NCI-H1092 treated with DMSO at 0.1 percent for 48 hours (cell line): ENCODE results near the gene MTOR.
"Not testable (repeated sequence)": the region's sequence is repeated elsewhere in the genome, so short reads cannot be mapped to it uniquely, and the experiment has no call there.

Experiments used
- DNase-seq: peaks from one replicate; lab custom pipeline; 2025; lab: John Stamatoyannopoulos, UW

The MTOR gene

DNA sequence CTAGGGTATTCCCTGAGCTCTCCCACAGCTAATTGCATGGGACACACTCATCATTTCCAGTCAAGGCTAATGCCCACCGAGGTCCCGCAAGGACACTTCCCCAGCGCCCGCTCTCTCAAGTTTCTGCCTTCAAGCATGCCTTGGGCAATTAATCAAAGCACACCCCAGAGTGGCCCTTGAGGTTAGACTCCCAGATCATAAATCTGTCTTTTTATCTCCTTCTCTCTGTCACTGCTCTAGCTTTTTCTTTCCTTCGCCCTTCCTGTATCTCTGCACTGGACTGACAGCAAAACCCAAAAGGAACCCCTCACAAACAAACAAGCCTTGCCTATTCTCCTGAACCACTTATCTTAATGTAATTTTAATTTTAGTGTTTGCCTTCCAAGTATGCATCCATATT, 154.8 kb downstream of the MTOR start:
- no peak for DNase-seq

DNA sequence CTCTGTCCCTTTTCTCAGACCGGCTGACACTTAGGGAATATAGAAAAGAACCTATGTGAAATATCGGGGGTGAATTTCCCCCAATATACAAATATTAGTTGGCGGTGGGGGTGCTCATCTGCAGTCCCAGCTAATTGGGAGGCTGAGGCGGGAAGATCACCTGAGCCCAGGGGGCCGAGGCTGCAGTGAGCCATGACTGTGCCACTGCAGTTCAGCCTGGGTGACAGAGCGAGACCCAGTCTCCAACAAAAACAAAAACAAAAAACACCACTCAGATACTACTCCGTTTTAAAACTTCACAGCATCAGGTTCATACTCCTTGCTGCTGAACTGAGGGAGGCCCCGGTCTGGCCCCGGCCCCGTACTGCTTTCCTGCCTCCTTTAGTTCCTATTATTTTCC, 156.8 kb downstream of the MTOR start:
- no peak for DNase-seq

DNA sequence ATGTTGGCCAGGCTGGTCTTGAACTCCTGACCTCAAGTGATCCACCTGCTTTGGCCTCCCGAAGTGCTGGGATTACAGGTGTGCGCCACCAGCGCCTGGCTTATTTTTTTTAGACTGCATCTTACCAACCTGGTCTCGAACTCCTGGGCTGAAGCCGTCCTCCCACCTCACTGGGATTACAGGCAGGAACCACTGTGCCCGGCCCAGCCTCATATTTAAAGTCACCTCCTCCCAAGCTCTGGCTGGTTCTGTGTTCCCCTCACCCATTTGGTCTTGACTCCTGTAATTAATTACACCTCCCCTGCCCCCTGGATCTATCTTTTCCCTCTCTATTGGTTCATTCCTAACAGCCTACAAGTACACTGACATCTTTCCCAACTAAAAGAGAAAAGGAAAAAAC, 161.0 kb downstream of the MTOR start:
- DNase-seq, result no peak

DNA sequence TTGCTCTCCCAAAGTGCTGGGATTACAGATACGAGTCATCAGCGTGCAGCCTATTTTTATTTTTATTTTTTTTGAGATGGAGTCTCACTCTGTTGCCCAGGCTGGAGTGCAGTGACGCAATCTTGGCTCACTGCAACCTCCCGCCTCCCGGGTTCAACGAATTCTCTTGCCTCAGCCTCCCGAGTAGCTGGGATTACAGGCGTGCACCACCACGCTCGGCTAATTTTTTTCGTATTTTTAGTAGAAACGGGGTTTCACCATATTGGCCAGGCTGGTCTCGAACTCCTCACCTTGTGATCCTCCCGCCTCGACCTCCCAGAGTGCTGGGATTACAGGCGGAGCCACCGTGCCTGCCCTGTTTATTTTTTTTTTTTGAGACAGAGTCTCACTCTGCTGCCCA, 161.5 kb downstream of the MTOR start:
- not testable (repeated sequence) for DNase-seq

DNA sequence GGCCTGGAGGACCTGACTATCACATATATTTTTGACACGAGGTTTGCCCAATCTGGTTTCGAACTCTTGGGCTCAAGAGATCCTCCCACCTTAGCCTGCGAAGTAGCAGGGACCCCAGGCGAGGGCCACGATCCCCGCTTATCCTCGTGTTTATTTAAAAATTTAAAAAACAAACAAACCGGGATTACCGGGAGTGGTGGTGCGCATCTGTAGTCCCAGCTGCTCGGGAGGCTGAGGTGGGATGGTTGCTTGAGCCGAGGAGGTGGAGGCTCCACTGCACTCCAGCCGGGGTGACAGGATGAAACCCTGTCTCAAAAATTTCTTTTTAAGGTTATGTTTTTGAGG, 162.2 kb downstream of the MTOR start:
- no peak for DNase-seq

DNA sequence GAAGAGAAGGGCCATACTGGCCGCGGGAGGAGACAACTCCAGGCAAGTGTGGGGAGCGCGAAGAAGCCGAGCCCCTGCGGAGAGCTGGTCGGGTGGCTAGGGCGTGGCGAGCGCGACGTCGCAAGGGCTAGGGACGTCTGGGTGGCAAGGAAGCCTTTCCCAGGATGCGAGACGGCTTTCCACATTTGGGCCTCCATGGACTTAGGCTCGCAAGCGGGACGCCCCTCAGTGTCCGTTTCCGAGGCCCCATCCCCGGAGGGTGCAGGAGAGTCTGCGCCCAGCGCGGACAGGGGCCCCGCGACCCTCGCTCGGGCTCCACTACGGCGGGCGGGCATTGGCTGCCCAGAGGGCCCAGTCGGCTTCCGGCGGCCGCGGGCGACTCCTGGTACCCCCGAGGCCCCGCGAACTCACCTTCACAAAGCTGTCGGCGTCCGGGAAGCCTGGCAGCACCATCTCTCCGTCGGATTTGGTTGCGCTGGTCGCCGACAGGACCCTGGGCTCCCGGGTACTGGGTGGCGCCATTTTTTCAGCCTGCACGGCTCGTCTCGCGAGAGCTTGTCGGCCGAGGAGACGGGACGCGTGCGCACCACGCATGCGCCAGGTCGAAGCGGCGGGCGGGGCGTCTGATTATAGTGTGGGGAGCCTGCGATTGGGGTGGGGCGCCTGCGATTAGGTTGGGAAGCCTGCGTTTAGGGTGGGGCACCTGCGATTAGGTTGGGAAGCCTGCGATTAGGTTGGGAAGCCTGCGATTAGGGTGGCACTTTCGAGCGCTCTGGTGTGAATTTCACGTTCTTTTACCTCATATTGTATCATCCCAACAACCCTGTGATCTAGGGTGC, 162.8 kb downstream of the MTOR start, which contains the start of gene EXOSC10:
Gene EXOSC10, minus strand, starts transcription at position 560 of the 839 bp plus-strand sequence. Its CDS starts 38 bp downstream, at position 522.
- DNase-seq, result peak; percentile 89

DNA sequence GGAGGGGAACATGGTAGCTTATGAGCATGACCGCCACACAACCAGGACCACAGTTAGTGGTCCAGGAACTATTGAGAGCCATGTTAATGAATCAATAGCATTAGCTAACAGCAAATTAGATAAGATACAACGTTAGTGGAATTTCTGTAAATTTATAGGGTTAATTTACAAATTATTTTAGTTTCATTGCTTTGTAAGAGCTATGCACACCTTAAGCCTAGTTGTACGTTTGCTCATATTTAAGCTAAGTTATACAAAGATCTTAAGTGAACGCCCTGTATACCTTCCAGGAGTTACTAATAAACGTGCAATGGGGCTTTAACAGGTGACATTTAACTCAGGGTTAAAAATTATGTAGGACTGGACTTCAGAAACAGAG, 163.4 kb downstream of the MTOR start:
- DNase-seq, result no peak

DNA sequence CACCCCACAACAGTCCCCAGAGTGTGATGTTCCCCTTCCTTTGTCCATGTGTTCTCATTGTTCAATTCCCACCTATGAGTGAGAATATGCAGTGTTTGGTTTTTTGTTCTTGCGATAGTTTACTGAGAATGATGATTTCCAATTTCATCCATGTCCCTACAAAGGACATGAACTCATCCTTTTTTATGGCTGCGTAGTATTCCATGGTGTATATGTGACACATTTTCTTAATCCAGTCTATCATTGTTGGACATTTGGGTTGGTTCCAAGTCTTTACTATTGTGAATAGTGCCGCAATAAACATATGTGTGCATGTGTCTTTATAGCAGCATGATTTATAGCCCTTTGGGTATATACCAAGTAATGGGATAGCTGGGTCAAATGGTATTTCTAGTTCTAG, 178.6 kb downstream of the MTOR start:
- DNase-seq, result not testable (repeated sequence)

DNA sequence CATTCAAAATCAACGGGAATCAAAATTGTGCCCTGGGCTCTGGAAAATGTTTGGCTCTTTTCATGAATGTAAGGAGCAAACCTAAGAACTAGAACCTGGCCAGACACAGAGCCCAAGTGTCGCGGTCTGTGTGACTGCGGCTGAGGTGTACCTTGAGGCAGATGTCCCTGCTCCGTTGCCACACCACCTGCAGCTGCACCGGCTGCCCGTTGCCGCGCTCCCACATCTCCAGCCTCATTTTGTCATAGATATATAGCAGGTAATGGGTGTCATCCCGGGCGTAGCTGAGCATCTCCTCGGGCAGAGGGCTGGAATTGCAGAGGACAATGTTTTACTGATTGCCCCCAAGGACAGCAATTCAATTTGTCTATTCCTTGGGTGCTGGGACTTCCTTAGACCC, 181.4 kb downstream of the MTOR start:
- DNase-seq, result no peak

DNA sequence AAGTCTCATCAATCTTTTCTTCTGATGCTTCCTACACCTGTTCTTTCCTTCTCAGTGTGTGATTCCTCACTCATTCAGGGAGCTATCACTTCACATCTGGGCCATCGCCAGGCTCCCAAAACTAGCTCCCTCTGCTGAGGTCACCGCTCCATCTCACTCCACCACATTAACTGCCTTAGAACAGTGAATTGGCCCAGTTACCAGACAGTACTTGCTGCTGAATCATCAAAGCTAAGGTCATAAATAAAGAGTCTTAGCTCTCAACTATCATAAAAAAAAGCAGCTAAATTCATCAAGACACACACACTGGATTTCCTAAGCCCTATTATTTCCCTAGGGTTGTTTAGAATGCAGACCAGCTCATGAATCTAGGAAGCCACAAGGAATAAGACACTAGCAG, 183.7 kb downstream of the MTOR start:
- DNase-seq, result no peak

DNA sequence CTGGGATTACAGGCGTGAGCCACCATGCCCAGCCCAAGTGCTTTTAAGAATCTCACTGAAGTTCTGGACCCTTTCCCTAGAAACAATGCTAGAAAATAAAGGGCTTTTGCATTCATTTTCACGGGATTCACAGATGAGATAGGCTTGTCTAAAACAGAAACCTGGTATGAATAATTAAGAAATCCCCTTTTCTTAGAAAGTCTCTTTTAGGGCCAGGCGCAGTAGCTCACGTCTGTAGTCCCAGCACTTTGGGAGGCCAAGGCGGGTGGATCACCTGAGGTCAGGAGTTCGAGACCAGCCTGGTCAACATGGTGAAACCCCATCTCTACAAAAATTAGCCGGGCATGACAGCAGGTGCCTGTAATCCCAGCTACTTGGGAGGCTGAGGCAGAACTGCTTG, 189.0 kb downstream of the MTOR start:
- DNase-seq, result not testable (repeated sequence)

DNA sequence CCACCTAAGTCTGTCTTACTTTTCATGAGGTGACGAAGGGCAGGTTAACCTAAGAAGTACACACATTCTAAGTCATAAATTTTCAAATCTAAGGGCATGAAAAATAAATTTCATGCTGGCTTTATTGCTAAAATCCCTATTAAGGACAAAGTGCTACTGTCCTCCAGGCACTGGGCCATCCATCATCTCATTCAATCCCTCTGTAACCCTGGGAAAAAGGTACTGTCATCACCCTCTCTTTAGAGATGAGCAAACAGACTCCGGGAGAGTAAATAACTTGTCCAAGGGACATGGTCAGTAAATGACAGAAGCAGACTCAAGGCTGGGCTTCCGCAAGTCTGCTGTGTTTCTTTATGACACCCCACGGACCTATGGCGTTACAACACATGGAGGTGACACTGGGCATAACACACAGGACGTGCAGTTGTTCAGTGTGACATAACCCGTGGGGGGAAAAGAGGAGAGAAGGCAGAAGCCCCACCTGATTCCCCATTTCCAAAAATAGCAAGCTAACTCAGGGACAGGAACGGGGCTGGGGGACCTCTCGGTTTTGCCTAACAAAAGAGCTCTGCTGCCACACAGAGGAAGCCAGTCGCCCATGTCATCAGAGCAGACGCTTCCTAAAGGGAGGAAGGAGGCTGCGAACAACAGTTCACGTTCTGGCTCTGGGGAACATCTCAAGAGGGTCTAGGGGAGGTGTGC, 190.0 kb downstream of the MTOR start:
- peak; percentile 93 for DNase-seq

DNA sequence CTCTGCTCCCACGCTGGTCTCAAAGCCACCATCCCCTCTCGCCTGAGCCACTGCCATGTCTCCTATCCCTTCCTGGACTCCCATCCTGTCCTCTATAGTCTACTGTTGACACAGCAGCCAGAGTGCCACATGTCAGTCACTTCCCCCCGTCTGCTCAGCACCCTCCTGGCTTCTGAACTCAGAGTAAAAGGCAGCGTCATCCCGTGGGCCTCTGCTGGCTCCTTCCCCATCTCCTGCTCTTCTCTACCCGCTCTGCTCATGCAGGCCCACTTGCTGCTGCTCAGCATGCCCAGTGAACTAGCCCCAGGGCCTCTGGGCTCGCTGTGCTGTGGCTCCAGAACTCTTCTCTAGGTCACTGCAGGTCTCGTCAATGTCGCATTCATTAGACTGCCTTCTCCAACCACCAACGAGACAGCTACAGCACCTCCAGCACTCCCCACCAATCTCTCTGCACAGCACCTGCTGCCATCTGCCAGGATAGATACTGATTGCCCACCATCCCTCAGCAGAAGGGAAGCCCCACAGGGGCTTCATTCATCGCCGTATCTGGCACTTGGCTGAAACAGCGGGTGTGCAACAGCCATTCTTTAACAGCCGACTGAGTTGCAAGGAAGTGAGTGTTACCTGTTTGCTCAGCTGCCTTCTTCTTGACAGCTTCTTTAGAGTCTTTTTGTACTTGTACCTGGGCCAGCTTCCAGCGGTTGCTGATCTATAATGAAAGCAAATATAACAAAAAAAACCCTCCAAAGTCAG, 190.7 kb downstream of the MTOR start:
- DNase-seq, result peak; percentile 93

DNA sequence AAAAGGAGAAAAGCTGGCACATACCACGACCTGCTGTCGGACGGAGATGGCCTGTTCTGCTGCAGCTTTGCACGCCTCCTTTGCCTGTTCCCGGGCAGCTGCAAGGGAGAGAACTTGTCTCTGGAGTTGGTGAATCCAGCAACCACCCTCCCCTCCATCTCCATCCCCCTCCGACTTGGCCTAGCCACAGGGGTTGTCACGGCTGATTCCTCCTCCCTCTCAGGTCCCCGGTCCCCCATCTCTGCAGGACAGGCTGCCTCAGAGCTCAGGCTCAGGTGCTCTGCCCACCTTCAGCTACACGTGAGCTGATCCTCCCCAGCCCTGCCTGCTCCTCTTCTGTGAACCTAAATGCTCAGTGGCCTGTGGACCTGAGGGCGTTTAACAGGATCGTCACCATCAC, 191.5 kb downstream of the MTOR start:
- DNase-seq, result no peak

DNA sequence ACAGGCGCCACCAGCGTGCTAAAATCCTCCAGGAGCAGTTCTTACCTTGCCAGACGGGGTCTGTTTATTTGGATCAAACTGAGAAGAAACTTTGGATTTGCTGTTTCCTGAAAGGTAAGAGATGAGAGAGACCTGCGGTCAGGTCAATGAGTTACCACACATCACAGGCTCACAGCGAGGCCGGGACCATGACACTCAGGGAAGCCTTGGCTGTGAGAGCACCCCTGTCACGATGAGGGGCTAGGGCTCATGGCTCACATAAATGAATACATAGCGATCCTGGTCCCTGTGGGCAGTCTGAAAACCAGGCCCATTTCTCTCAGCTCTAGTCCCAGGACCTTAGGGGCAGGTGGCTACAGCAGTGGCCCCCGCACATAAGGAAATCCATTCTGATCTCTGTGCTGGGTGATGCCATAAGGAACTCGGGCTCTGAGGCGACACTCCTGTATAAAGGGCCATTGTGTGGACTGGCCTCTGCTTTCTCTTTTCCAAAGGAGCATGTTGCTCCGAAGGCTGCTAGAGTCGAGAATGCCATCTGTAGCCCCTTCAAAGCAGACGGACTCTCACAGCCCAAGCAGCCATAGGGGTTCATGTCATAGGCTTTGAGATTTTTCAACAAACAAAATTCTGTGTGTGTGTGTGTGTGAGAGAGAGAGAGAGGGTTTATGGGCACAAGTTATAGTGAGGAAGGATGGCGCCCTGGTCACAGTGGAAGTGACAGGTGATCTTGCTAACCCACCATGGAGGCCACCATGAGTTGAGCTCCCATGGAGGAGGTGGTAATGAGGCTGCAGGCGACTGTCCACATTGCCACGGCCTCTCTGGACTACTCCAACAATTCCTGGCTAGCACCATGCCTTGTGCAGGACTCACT, 193.5 kb downstream of the MTOR start:
- no peak for DNase-seq

DNA sequence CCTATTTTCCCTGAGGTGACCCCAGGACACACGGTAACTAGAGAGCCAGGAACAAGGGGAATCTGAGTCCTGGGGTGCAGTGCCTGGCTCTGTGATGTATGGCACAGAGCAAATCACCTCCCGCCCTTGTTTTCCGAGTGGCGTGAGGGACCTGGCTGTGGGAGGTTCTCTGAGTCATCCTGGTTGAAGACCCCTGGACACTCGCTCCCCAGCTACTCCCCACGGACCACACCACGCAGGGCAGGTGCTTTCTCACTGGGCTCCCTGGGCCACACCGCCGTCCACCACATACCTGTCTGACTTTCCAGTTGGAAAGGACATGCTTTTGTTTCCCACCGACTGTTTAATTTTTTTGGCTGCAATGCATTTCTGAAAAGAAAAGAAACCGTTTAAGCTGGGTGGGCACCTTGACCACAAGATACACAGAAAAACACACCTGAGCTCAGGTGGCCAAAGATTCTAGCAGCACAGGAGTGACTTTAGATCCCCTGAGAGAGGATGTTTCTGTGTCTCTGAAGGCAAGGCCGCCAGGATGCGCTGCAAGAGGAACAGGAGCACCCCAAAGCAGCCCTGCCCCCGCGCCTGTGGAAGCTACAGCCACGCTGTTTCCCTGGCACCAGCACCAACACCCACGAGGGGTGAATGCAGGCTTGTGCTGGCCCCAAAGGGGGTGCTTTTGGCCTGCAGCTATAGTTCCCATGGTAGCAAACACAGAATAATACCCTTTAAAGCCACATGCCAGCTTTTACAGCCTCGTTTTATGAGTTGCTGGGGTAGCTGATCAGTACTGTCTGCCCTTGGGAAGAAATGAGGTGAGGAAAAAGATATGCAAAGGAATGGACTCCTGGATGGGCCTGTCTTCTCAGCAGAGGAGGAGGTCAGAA, 194.4 kb downstream of the MTOR start:
- DNase-seq, result no peak

DNA sequence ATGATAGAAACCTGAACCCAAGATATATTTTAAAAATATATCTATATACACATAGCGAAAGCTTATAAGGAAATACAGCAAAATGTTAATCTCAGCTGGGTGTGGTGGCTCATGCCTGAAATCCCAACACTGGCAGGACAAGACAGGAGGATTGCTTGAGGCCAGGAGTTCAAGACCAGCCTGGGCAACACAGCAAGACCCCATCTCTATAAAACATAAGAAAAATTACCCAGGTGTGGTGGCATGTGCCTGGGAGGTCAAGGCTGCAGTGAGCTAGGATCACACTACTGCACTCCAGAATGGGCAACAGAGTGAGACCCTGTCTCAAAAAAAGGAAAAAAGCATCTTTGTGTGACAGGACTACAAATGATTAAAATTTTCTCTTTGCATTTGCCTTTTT, 196.6 kb downstream of the MTOR start:
- DNase-seq, result no peak

DNA sequence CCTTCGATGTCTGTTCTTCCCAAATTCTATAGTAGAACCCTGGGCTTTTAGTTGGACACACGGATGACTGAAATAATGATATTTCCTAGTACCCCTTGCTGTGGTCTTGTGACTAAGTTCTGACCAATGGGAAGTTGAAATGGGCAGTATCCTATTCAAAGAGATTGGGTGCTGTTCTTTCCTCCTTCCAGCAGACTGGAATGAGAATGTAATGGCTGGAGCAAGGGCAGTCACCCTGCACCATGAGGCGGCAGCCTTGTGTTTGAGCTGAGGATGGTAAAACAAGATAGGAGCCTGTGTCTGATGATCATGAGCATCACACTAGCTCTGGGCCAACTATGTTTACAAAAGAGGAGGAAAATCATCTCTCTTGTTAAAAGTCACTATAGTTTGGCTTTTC, 197.4 kb downstream of the MTOR start:
- DNase-seq, result no peak

DNA sequence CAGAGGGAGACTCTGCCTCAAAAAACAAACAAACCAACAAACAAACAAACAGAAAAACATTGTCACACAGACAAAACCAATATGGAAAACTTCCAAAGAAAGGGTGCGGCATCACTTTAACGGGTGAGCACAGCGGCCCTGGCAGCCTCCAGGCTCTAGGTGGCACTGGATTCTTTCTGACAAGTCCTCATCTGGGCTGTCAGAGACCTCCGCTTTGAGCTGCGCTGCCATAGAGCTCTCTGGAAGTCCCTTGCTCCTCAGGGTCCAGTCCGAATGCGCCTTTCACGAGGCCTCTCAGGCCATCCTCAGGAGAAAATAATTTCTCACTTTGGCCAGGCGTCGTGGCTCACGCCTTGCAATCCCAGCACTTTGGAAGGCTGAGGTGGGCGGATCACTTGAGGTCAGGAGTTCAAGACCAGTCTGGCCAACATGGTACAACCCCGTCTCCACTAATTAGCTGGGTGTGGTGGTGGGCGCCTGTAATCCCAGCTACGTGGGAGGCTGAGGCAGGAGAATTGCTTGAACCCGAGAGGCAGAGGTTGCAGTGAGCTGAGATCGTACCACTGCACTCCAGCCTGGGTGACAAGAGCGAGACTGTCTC, 198.3 kb downstream of the MTOR start:
- not testable (repeated sequence) for DNase-seq

DNA sequence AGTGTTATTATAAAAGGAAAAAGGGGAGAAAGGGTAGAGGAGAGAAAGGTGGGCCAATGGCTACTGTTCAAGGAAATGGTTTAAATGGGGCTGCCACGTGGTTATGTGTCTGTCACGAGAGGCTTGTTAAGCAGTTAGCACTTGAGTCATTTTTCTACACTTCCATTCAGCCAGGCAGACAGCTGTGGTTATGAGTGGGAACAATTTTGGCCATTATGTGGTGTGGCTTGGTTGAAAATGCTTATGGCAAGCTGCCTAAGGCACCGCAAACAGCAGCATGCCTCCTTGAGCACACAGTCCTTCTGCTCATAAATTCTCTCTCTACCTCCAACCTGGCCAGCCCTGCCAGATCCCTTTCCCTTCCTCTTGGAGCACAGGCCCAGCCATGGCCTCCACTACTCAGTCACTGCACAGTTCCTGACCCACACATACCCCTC, 199.4 kb downstream of the MTOR start:
- peak; percentile 64 for DNase-seq
